GM12801 (cell line): ENCODE measurements around the gene PRKAG1.

ENCODE experiments used
- CTCF ChIP-seq: IDR thresholded peaks from one replicate; pipeline ENCODE4 v1.5.1; 2011; ENCODE audit warnings: control low read depth; ENCODE audit not compliant: insufficient read length; ENCODE audit errors: extremely low read depth

PRKAG1 gene

GRCh38 chr12:48990552-48990951 is 28.0 kb downstream of the PRKAG1 start:
- no peak for TF ChIP-seq CTCF

- peak; percentile 14 for TF ChIP-seq CTCF
Observed at GRCh38 chr12:48988030-48988649, 30.4 kb downstream of the PRKAG1 start.

GRCh38 chr12:48986720-48987291 is 31.8 kb downstream of the PRKAG1 start:
- no peak for TF ChIP-seq CTCF

GRCh38 chr12:48985901-48986300 is 32.7 kb downstream of the PRKAG1 start:
- TF ChIP-seq CTCF: no peak

GRCh38 chr12:48985475-48985897 is 33.1 kb downstream of the PRKAG1 start:
- no peak for TF ChIP-seq CTCF

GRCh38 chr12:48982397-48983080 is 36.0 kb downstream of the PRKAG1 start:
- no peak for TF ChIP-seq CTCF

GRCh38 chr12:48981757-48982157 is 36.8 kb downstream of the PRKAG1 start:
- no peak for TF ChIP-seq CTCF
